Measurements from ENCODE around the gene CDPF1.

DNA sequence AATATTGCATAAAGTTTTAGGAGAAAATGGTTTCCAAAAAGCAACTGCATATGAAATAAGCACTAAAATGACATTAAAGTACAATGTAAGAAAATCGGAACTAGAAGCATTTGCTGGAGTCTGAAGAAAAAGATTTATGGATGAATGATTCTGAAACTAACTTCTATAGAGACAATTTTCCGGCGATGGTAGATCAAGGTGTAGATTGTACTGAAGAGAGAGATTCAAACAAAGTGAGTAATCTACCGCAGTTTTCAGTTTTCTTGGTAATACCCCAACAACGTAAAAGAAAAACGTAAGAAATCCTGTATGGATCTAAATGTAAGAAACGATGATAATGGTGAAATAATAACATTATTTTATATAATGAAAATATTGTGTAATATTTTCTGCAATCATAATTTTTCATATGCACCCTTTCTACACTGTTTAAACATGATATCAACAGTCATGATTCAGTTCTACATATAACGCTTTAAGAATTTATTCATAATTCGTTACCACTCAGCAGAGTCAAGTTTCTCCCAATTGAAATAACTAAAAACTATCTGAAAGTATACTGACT lies 1.8 kb upstream of the CDPF1 start:
- TF ChIP-seq SUZ12 (IDR thresholded peaks at IDR 0.05; ENCODE audit: extremely low read depth, insufficient read depth, insufficient read length) (no peak), ZNF274 (IDR thresholded peaks at IDR 0.05; ENCODE audit: low read depth, low read length) (no peak)
